Tibial artery (tissue), 4 donors: ENCODE data around the gene TMEM273.

Experiments
- DNase-seq, 2 donors: peaks; one replicate each; pipeline ENCODE4 v3.0.0-alpha.2; 2019
- H3K27ac ChIP-seq, 2 donors: fragments of 200-600 bp; sonication (generic) in 1 of 2; 1 replicate in 1 of 2; 2 replicates in 1 of 2; pipeline ENCODE4 v1.5.1; 2018 to 2019; ENCODE audit warnings: mild to moderate bottlenecking in 1 of 2
- H3K27me3 ChIP-seq, 2 donors: fragments of 200-600 bp; sonication (generic) in 1 of 2; one replicate each; pipeline versions ENCODE4 v1.5.1 to v1.6.0; 2016 to 2019
- H3K36me3 ChIP-seq, 3 donors: fragments of 200-600 bp; sonication (generic) in 2 of 3; one replicate each; pipeline ENCODE4 v1.5.1; 2016 to 2019; ENCODE audit warnings: mild to moderate bottlenecking in 2 of 3
- H3K4me1 ChIP-seq, 4 donors: fragments of 200-600 bp; sonication (generic) in 2 of 4; 1 replicate in 3 of 4; 2 replicates in 1 of 4; pipeline ENCODE4 v1.5.1; 2016 to 2019
- H3K4me3 ChIP-seq, 2 donors: fragments of 200-600 bp; sonication (generic) in 1 of 2; 1 replicate in 1 of 2; 2 replicates in 1 of 2; pipeline ENCODE4 v1.5.1; 2018 to 2019; ENCODE audit warnings: mild to moderate bottlenecking in 2 of 2
- H3K9me3 ChIP-seq, 3 donors: fragments of 200-600 bp; sonication (generic) in 1 of 3; one replicate each; pipeline ENCODE4 v1.5.1; 2016 to 2019
- intact Hi-C: fragments of 100-400 bp; cut with DNase I; formaldehyde crosslinking; loops from one replicate; pipeline ENCODE4 v1.15.0; 2023; ENCODE audit warnings: low total_unique reads
- TF ChIP-seq, protein P1 (sequence below), 2 experiments: fragments of 200-600 bp in 1 of 2; fragments of 450-650 bp in 1 of 2; IDR thresholded peaks; one replicate each; pipeline ENCODE4 v1.5.1; 2017 to 2019; ENCODE audit warnings: antibody characterized with exemption in 2 of 2, mild to moderate bottlenecking in 1 of 2, moderate library complexity in 1 of 2

Gene TMEM273

DNA sequence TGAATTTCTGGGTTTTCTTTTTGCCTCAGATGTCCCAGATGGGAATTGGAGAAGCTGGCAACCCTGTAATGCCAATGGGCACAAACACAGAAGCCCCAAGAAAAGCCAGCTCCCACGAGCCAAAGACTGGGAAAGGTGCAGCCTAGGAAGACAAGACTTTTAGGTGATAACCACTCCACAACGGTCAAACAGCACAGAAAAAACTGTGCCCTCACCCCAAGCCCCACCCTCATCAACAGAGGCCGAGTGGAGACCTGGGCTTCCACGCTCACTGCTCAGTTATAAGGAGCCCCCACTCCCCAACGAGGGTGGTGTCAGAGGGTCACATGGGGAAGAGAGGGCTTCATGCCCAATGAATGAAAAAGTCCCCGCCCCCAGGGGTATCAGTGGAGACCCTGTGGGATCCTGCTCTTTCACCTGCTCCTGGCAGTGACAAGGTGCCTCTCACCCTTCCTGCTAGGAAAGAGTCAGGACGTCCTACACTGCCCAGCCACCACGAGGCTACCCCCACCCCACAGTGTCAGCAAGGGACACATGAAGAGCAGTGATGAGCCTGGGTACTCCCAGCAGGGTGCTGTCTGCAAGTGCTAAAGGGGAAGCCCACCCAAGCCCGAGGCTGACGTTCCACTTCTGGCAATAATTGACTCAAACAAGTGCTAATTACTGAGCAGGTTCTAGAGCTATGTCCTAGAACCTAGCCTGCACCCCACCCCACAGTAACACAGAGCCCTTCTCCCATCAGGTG is 8.3 kb downstream of the TMEM273 start:
- no peaks in the 10 kb centered on the region for H3K9me3 ChIP-seq
- no peaks in the 10 kb centered on the region for H3K27me3 ChIP-seq
- DNase-seq, result peak in 1 of 2 donors; percentile 44
- intact Hi-C loops, result no loop called here
- TF ChIP-seq, protein P1, sequence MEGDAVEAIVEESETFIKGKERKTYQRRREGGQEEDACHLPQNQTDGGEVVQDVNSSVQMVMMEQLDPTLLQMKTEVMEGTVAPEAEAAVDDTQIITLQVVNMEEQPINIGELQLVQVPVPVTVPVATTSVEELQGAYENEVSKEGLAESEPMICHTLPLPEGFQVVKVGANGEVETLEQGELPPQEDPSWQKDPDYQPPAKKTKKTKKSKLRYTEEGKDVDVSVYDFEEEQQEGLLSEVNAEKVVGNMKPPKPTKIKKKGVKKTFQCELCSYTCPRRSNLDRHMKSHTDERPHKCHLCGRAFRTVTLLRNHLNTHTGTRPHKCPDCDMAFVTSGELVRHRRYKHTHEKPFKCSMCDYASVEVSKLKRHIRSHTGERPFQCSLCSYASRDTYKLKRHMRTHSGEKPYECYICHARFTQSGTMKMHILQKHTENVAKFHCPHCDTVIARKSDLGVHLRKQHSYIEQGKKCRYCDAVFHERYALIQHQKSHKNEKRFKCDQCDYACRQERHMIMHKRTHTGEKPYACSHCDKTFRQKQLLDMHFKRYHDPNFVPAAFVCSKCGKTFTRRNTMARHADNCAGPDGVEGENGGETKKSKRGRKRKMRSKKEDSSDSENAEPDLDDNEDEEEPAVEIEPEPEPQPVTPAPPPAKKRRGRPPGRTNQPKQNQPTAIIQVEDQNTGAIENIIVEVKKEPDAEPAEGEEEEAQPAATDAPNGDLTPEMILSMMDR (IDR thresholded peaks at IDR 0.05), result no peak
- no peak overlapping the region for H3K27ac ChIP-seq
- no peak overlapping the region for H3K4me3 ChIP-seq
- no peaks in the 10 kb centered on the region for H3K36me3 ChIP-seq
- peaks cover 0 to 13% (median 5%) of the 10 kb centered on the region in 4 donors for H3K4me1 ChIP-seq

GRCh38 chr10:49178489-49179471 is 9.4 kb downstream of the TMEM273 start:
- Histone ChIP-seq H3K27ac (no peak overlapping the region), H3K27me3 (no peaks in the 10 kb centered on the region), H3K4me3 (no peak overlapping the region), H3K9me3 (no peaks in the 10 kb centered on the region), H3K36me3 (no peaks in the 10 kb centered on the region), H3K4me1 (peaks cover 0 to 13% (median 5%) of the 10 kb centered on the region in 4 donors)
- intact Hi-C loops, result no loop called here
- DNase-seq, result no peak
- TF ChIP-seq, protein P1 (IDR thresholded peaks at IDR 0.05), result no peak

DNA sequence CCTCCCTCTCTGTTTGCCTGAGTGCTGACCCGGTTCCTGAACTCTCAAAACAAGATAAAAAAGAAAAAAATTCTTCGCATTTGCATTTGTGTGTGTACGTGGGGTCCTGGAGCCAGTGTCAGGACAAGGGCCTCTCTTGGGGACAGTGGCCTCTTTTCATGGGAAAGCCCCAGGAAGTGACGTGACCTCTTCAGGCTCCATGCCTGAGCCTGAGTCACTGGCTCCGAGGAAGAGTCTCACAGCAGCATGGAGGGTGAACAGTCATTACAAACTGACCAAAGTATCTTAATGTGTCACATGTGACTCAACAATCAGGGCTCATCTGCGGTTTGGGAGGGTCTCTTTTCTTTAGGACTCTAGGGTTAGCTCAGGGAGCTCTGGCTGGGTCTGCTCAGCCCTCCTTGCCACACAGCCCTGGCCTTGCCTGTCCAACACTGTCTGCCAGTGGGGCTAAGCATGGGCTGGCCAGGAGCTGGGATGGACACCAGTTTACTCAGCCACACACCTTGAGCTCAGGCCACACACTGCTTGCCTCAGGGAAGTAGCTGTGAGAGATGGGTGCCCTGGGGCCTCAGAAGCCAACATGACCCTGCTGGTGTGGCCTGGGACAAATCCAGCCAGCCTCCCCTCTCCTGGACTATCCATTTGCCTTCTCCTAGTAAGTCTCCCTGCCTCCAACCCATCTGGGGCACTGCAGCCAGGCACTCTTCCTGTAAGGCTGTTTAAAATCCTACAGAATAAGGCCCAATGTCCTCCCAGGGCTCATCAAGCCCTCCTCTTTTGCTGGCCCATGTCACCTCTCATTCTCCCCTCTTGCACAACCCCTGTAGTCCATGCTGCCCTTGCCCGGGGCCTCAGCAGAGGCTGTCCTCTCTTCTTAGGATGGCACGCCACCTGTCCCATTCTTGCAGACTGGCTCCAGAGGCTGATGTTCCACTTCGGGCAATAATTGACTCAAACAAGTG is 10.5 kb downstream of the TMEM273 start:
- no peaks in the 10 kb centered on the region for H3K9me3 ChIP-seq
- peaks cover 0 to 13% (median 5%) of the 10 kb centered on the region in 4 donors for H3K4me1 ChIP-seq
- DNase-seq, result peak in 1 of 2 donors; percentile 69
- no peak overlapping the region for H3K4me3 ChIP-seq
- TF ChIP-seq, protein P1 (IDR thresholded peaks at IDR 0.05), result no peak
- no peak overlapping the region for H3K27ac ChIP-seq
- no peaks in the 10 kb centered on the region for H3K27me3 ChIP-seq
- intact Hi-C loops, result no loop called here
- H3K36me3 ChIP-seq, result no peaks in the 10 kb centered on the region

DNA sequence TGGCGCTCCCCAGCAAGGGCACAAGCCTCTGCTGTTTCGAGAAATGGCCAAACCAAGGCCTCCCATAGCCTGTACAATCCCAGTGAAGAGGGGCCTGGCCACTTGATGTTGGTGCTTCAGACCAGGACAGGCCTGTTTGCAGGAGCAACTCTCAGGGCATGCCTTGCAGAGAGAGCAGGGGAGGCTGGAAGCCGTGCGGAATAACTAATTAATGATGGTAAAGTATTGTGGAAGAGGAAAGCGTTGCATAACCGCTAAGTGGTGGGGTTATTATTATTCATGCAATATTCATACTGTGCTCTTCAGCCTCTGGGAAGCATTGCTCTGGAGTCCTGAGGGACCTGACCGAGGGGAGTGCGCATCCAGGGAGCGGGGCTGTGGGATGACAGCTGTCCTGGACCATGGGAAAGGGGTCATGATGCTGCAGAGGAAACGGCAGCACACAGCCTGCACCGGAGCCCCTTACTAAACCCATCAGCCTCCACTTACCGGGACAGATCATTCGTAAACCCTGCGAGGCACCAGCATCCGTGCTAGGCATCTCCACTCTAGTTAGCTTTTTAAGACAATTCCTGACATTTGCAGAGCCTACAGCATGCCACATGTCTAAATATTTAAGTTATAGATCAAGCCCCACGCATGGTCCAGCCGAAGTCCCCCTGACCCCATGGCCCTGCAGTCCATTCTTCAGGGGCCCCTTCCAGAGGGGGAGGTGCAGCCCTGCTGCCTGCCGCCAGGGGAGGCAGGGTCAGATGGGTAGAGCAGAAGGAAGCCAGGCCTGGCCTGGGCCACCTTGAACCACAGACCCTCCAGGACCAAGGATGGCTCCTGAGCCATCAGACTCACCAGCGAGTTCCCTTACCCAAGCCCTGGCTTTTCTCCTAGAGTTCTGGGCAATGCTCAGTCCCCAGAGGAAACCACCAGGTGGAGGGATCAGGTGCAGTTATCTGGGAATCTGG is 11.6 kb downstream of the TMEM273 start:
- Histone ChIP-seq H3K4me3 (no peak overlapping the region), H3K36me3 (no peaks in the 10 kb centered on the region), H3K4me1 (peaks cover 0 to 13% (median 5%) of the 10 kb centered on the region in 4 donors), H3K27me3 (no peaks in the 10 kb centered on the region), H3K27ac (no peak overlapping the region), H3K9me3 (no peaks in the 10 kb centered on the region)
- TF ChIP-seq, protein P1 (IDR thresholded peaks at IDR 0.05), result no peak
- DNase-seq, result peak in 1 of 2 donors; percentile 48
- intact Hi-C loops, result no loop called here
